Nephron (organoid): ENCODE results near the gene TRHDE.

Source experiments
- H3K27ac Mint-ChIP-seq, 3 experiments: 2 replicates each; pipeline ENCODE4 v1.8.0; 2020; ENCODE audit warnings: mixed read lengths in 3 of 3, mild to moderate bottlenecking in 2 of 3, moderate library complexity in 1 of 3
- H3K27me3 Mint-ChIP-seq: 2 replicates; pipeline ENCODE4 v1.8.0; 2021; ENCODE audit warnings: low read depth, mild to moderate bottlenecking, moderate library complexity, mixed read lengths
- H3K36me3 Mint-ChIP-seq: 2 replicates; pipeline ENCODE4 v1.8.0; 2020; ENCODE audit warnings: low read depth, mixed read lengths
- H3K4me1 Mint-ChIP-seq: 2 replicates; pipeline ENCODE4 v1.8.0; 2020; ENCODE audit warnings: mixed read lengths
- H3K4me3 Mint-ChIP-seq, 3 experiments: 2 replicates each; pipeline ENCODE4 v1.8.0; 2020; ENCODE audit warnings: mild to moderate bottlenecking in 3 of 3, mixed read lengths in 3 of 3, moderate library complexity in 2 of 3
- H3K9me3 Mint-ChIP-seq: 2 replicates; pipeline ENCODE4 v1.8.0; 2020; ENCODE audit warnings: mixed read lengths
- CTCF ChIP-seq, 3 experiments: fragments of 200-600 bp; sonication (generic); IDR thresholded peaks; one replicate each; pipeline ENCODE4 v1.5.0; 2021; ENCODE audit warnings: antibody characterized with exemption in 3 of 3; ENCODE audit not compliant: unreplicated experiment in 3 of 3

The TRHDE gene

GRCh38 chr12:72464471-72464870, 192.3 kb downstream of the TRHDE start:
- Mint-ChIP-seq H3K27ac (no peak overlapping the region), H3K36me3 (no peaks in the 10 kb centered on the region), H3K4me3 (no peak overlapping the region), H3K27me3 (no peaks in the 10 kb centered on the region), H3K4me1 (no peaks in the 10 kb centered on the region), H3K9me3 (no peaks in the 10 kb centered on the region)
- no peak for TF ChIP-seq CTCF (IDR thresholded peaks at IDR 0.05; ENCODE audit: unreplicated experiment in 3 of 3)

GRCh38 chr12:72465155-72465554, 193.0 kb downstream of the TRHDE start:
- Mint-ChIP-seq H3K27ac (no peak overlapping the region), H3K4me3 (no peak overlapping the region), H3K4me1 (no peaks in the 10 kb centered on the region), H3K36me3 (no peaks in the 10 kb centered on the region), H3K27me3 (no peaks in the 10 kb centered on the region), H3K9me3 (no peaks in the 10 kb centered on the region)
- TF ChIP-seq CTCF (IDR thresholded peaks at IDR 0.05; ENCODE audit: unreplicated experiment in 3 of 3): no peak

GRCh38 chr12:72465940-72466630, 193.9 kb downstream of the TRHDE start:
- Mint-ChIP-seq H3K27me3 (no peaks in the 10 kb centered on the region), H3K4me1 (no peaks in the 10 kb centered on the region), H3K36me3 (no peaks in the 10 kb centered on the region), H3K4me3 (no peak overlapping the region), H3K9me3 (no peaks in the 10 kb centered on the region), H3K27ac (no peak overlapping the region)
- no peak for TF ChIP-seq CTCF (IDR thresholded peaks at IDR 0.05; ENCODE audit: unreplicated experiment in 3 of 3)

GRCh38 chr12:72467985-72468384, 195.8 kb downstream of the TRHDE start:
- H3K36me3 Mint-ChIP-seq: no peaks in the 10 kb centered on the region

GRCh38 chr12:72468505-72468904, 196.3 kb downstream of the TRHDE start:
- TF ChIP-seq CTCF (IDR thresholded peaks at IDR 0.05; ENCODE audit: unreplicated experiment in 3 of 3): no peak
- H3K9me3 Mint-ChIP-seq: no peaks in the 10 kb centered on the region
- no peak overlapping the region for H3K4me3 Mint-ChIP-seq
- peaks cover 5% of the 10 kb centered on the region for H3K4me1 Mint-ChIP-seq
- H3K36me3 Mint-ChIP-seq: no peaks in the 10 kb centered on the region
- H3K27ac Mint-ChIP-seq: no peak overlapping the region
- H3K27me3 Mint-ChIP-seq: no peaks in the 10 kb centered on the region

More at GRCh38 chr12:72467985-72468384, 195.8 kb downstream of the TRHDE start:
- Mint-ChIP-seq H3K27me3 (no peaks in the 10 kb centered on the region), H3K4me1 (peaks cover 5% of the 10 kb centered on the region), H3K27ac (no peak overlapping the region), H3K4me3 (no peak overlapping the region), H3K9me3 (no peaks in the 10 kb centered on the region)
- no peak for TF ChIP-seq CTCF (IDR thresholded peaks at IDR 0.05; ENCODE audit: unreplicated experiment in 3 of 3)

- peak overlapping the region; percentile 6 to 88 (median 66) for H3K27ac Mint-ChIP-seq
- H3K4me3 Mint-ChIP-seq: no peak overlapping the region
- no peaks in the 10 kb centered on the region for H3K36me3 Mint-ChIP-seq
- no peaks in the 10 kb centered on the region for H3K27me3 Mint-ChIP-seq
- H3K4me1 Mint-ChIP-seq: peaks cover 5% of the 10 kb centered on the region
- no peaks in the 10 kb centered on the region for H3K9me3 Mint-ChIP-seq
- TF ChIP-seq CTCF (IDR thresholded peaks at IDR 0.05; ENCODE audit: unreplicated experiment in 3 of 3): no peak
Measured at GRCh38 chr12:72471806-72472205, 199.6 kb downstream of the TRHDE start.
